ENCODE data around the gene RUFY3. TPM values are rescaled to one million over a fixed set of nuclear protein-coding genes. Genes with fewer than 3 reads are reported as not detected.

The RUFY3 gene
- total RNA-seq, 1 donor from 2014 or later = 92.4 TPM

DNA sequence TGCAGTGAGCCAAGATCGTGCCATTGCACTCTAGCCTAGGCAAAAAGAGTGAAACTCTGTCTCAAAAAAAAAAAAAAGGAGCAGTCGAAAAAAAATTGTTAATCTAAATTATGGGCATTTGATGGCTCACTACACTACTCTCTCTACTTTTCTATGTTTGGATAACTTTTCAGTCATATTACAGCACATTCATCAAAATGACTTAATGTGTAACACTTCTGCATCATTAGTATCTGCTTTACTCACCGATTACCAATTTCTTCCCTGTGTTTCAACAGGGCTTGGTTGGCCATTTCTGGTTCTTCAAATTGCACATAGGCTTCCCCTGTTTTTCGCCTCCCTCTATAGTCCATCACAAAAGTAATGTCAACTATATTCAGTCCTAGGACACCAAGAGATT, 109.5 kb downstream of the RUFY3 start:
- no peaks in the 10 kb centered on the region for H3K9me3 ChIP-seq
- no peaks in the 10 kb centered on the region for H3K27me3 ChIP-seq (ENCODE audit: low read depth)
- no peak overlapping the region for H3K27ac ChIP-seq
- intact Hi-C loops (cut with DNase I) = no loop called here
- TF ChIP-seq, protein P1, sequence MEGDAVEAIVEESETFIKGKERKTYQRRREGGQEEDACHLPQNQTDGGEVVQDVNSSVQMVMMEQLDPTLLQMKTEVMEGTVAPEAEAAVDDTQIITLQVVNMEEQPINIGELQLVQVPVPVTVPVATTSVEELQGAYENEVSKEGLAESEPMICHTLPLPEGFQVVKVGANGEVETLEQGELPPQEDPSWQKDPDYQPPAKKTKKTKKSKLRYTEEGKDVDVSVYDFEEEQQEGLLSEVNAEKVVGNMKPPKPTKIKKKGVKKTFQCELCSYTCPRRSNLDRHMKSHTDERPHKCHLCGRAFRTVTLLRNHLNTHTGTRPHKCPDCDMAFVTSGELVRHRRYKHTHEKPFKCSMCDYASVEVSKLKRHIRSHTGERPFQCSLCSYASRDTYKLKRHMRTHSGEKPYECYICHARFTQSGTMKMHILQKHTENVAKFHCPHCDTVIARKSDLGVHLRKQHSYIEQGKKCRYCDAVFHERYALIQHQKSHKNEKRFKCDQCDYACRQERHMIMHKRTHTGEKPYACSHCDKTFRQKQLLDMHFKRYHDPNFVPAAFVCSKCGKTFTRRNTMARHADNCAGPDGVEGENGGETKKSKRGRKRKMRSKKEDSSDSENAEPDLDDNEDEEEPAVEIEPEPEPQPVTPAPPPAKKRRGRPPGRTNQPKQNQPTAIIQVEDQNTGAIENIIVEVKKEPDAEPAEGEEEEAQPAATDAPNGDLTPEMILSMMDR (IDR thresholded peaks at IDR 0.05) = no peak
- peaks cover 97% of the 10 kb centered on the region for H3K36me3 ChIP-seq
- H3K4me1 ChIP-seq = peaks cover 9% of the 10 kb centered on the region
- no peak for ATAC-seq
- no peak for DNase-seq
- no peak overlapping the region for H3K4me3 ChIP-seq

DNA sequence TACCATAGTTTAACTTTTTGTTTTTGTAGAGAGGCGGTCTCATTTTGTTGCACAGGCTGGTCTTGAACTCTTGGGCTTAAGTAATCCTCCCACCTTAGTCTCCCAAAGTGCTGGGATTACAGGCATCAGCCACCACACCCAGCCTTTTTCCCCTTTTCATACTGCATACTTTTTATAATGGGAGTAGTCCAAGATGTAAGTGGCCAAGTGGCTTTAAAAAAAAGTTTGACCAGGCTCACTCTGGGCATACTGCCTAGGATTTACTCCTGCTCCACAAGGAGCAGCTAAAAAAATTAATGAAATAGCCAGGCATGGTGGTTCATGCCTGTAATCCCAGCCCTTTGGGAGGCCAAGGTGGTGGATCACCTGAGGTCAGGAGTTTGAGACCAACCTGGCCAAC, 111.9 kb downstream of the RUFY3 start:
- peaks cover 30% of the 10 kb centered on the region for H3K4me1 ChIP-seq
- peaks cover 73% of the 10 kb centered on the region for H3K36me3 ChIP-seq
- DNase-seq (no peak), ATAC-seq (no peak)
- no peaks in the 10 kb centered on the region for H3K9me3 ChIP-seq
- TF ChIP-seq, protein P1 (IDR thresholded peaks at IDR 0.05) = no peak
- no peak overlapping the region for H3K27ac ChIP-seq
- H3K4me3 ChIP-seq = no peak overlapping the region
- no peaks in the 10 kb centered on the region for H3K27me3 ChIP-seq (ENCODE audit: low read depth)
- intact Hi-C loops (cut with DNase I) = no loop called here

DNA sequence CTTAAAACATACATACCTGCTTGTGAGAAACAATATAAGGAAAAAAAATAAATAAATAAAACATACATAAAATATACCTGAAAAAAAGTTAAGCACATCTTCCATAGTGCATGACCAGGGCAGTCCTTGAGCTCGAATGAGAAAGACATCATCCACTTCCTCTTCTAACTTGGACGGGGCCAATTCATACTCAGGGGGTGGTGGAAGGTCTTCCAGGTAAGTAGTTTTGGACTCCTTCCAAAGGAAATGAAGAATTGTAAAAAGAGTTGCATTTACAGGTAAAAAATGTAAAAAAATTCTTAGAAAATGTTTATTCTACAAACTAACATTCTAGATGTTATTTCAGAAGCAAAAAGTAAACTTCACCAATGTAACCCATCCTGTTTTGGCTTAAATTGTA, 114.3 kb downstream of the RUFY3 start:
- TF ChIP-seq, protein P1 (IDR thresholded peaks at IDR 0.05) = no peak
- no peak overlapping the region for H3K27ac ChIP-seq
- no peaks in the 10 kb centered on the region for H3K9me3 ChIP-seq
- peaks cover 49% of the 10 kb centered on the region for H3K36me3 ChIP-seq
- H3K4me1 ChIP-seq = peaks cover 30% of the 10 kb centered on the region
- ATAC-seq (no peak), DNase-seq (no peak)
- no peak overlapping the region for H3K4me3 ChIP-seq
- intact Hi-C loops (cut with DNase I) = no loop called here
- no peaks in the 10 kb centered on the region for H3K27me3 ChIP-seq (ENCODE audit: low read depth)

DNA sequence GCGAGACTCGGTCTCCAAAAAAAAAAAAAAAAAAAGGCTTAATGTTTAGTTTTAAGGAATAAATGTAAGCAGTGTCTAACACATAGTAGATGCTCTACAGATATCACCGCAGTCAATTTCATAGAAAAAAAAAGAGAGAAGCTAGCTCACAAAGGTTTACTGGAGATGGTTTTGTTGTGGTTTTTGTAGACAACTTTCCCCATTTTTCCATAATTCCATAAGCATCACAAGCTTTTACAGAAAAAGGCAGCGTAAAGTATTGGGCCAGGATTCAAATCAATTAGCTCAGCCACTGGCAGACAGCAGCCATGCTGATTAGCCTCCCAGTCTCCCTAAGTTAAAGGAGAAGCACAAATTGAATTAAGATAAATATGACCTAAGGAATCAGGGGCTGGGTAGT, 116.4 kb downstream of the RUFY3 start:
- intact Hi-C loops (cut with DNase I) = no loop called here
- Histone ChIP-seq H3K9me3 (no peaks in the 10 kb centered on the region), H3K27ac (peak overlapping the region; percentile 95), H3K4me1 (peaks cover 30% of the 10 kb centered on the region), H3K36me3 (peaks cover 28% of the 10 kb centered on the region), H3K27me3 (ENCODE audit: low read depth) (no peaks in the 10 kb centered on the region), H3K4me3 (peak overlapping the region; percentile 83)
- DNase-seq (no peak), ATAC-seq (no peak)
- TF ChIP-seq, protein P1 (IDR thresholded peaks at IDR 0.05) = no peak

DNA sequence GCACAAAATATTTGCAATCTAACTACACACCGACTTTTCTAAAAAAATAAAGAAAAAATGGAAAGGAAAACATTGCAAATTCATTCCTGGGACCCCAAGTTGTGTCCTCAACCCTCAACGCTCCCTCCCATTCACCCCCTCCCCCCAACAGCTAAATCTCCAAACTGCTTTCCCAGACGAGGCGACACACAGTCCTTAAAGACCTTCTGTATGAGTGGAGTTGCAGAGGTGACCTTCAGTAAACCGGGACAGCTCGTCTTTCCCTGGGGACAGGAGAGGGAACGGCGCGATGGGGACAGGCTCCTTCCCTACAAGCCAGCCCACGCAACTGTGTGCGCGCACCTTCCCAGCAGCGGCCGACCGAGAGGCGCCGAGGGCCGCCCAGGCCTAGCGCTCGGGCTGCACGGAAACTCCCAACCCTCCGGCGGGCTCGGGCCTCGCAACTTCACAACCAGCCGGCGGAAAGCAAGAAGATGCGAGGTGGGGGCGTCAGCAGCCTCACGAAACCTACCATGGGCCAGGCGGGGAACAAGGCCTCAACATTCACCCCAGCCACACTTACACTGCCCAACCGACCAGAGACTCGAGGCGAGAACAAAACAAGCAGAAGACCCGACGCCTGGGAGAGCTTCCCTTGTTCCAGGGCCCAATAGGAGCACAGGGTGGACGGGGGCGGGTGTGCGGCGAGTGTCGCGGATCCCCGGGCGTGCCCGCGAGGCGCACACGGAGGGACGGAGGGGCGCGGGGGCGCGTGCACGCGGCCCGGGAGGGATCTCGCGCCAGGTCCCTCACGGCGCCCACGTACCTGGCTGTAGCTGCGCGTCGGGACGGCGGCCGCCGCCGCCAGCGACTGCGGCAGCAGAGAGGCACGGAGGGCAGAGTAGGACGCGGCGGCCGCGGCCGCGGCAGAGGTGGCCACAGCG, 117.2 kb downstream of the RUFY3 start:
- ATAC-seq (peak; percentile 86 to 88), DNase-seq (peak; percentile 84)
- TF ChIP-seq, protein P1 (IDR thresholded peaks at IDR 0.05) = no peak
- H3K4me3 ChIP-seq = peak overlapping the region; percentile 83
- H3K27me3 ChIP-seq (ENCODE audit: low read depth) = no peaks in the 10 kb centered on the region
- no peaks in the 10 kb centered on the region for H3K9me3 ChIP-seq
- intact Hi-C loops (cut with DNase I) = no loop called here
- H3K27ac ChIP-seq = peak overlapping the region; percentile 95
- peaks cover 20% of the 10 kb centered on the region for H3K36me3 ChIP-seq
- peaks cover 30% of the 10 kb centered on the region for H3K4me1 ChIP-seq

Data from lower lobe of right lung (tissue), 2 donors.